Karpas-422 (cell line): ENCODE measurements around the gene NCKAP1. TPM values are rescaled to one million over a fixed set of nuclear protein-coding genes. Genes with fewer than 3 reads are reported as not detected.

Source experiments
- DNase-seq: peaks from one replicate; pipeline ENCODE4 v3.0.0-alpha.2; 2015
- H2AFZ ChIP-seq: fragments of 200-600 bp; sonication (generic); 2 replicates; pipeline ENCODE4 v1.6.1; 2014; ENCODE audit warnings: antibody characterized with exemption, low read length, mixed read lengths
- H3K27ac ChIP-seq: fragments of 200-600 bp; sonication (generic); 2 replicates; pipeline ENCODE4 v1.5.1; 2014; ENCODE audit warnings: mild to moderate bottlenecking, low read length, moderate library complexity
- H3K27me3 ChIP-seq: fragments of 200-600 bp; sonication (generic); 2 replicates; pipeline ENCODE4 v1.6.1; 2014; ENCODE audit warnings: low read length, mixed read lengths
- H3K36me3 ChIP-seq: fragments of 200-600 bp; sonication (generic); 2 replicates; pipeline ENCODE4 v1.6.1; 2014; ENCODE audit warnings: low read length, mixed read lengths; ENCODE audit not compliant: insufficient read depth
- H3K4me1 ChIP-seq: fragments of 200-600 bp; sonication (generic); 2 replicates; pipeline ENCODE4 v1.6.1; 2014; ENCODE audit warnings: mild to moderate bottlenecking, low read length, mixed read lengths
- H3K4me2 ChIP-seq: fragments of 200-600 bp; sonication (generic); 2 replicates; pipeline ENCODE4 v1.6.1; 2014; ENCODE audit warnings: low read length, low read depth, mild to moderate bottlenecking; ENCODE audit not compliant: poor library complexity, severe bottlenecking
- H3K4me3 ChIP-seq: fragments of 200-600 bp; sonication (generic); 2 replicates; pipeline ENCODE4 v1.5.1; 2014; ENCODE audit warnings: mild to moderate bottlenecking, antibody characterized with exemption, low read length, mixed read lengths
- H3K79me2 ChIP-seq: fragments of 200-600 bp; sonication (generic); 2 replicates; pipeline ENCODE4 v1.6.1; 2014; ENCODE audit warnings: mild to moderate bottlenecking, low read length, mixed read lengths
- H3K9ac ChIP-seq: fragments of 200-600 bp; sonication (generic); 2 replicates; pipeline ENCODE4 v1.6.0; 2014; ENCODE audit warnings: low read length
- H3K9me2 ChIP-seq: fragments of 200-600 bp; sonication (generic), shearing (Covaris generic); replicated peaks from 2 replicates; pipeline ENCODE4 v1.6.0; 2014; ENCODE audit warnings: mild to moderate bottlenecking, low read length, moderate library complexity; ENCODE audit not compliant: insufficient read depth
- H3K9me3 ChIP-seq: fragments of 300-700, 200-600 bp; sonication (generic); 2 replicates; pipeline ENCODE4 v1.6.1; 2014; ENCODE audit warnings: low read length, mixed read lengths
- H4K20me1 ChIP-seq: fragments of 200-600 bp; sonication (generic); 2 replicates; pipeline ENCODE4 v1.6.1; 2014; ENCODE audit warnings: mild to moderate bottlenecking, antibody characterized with exemption, low read length, low read depth; ENCODE audit not compliant: insufficient read depth
- total RNA-seq: library from RNA; depleted of rRNA; stranded (reverse); fragments of >200 nt; shearing (Covaris generic); gene quantifications from 2 replicates; pipeline ENCODE4 v1.2.3, GENCODE V29; 2014; ENCODE audit warnings: low replicate concordance

Gene NCKAP1
- total RNA-seq, 1 experiment from 2014 or later, result not detected

DNA sequence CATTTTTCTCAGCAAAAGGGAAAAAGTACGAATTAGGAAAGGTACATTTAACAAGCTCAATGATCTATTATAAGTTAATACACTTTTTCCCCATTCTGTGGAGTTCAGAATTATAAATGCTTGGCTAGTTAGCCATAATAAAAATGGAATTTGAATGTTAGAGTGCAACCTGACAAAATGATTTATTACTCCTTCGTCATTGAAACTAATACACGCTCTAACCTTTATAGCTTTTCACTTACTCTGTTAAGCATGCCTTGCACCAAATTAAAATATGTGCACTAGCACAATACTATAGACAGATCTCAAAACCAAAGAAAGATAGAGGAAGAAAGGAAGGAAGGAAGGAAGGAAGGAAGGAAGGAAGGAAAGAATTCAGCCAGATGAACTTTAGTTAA lies 125.7 kb downstream of the NCKAP1 start:
- no peaks in the 10 kb centered on the region for H4K20me1 ChIP-seq

DNA sequence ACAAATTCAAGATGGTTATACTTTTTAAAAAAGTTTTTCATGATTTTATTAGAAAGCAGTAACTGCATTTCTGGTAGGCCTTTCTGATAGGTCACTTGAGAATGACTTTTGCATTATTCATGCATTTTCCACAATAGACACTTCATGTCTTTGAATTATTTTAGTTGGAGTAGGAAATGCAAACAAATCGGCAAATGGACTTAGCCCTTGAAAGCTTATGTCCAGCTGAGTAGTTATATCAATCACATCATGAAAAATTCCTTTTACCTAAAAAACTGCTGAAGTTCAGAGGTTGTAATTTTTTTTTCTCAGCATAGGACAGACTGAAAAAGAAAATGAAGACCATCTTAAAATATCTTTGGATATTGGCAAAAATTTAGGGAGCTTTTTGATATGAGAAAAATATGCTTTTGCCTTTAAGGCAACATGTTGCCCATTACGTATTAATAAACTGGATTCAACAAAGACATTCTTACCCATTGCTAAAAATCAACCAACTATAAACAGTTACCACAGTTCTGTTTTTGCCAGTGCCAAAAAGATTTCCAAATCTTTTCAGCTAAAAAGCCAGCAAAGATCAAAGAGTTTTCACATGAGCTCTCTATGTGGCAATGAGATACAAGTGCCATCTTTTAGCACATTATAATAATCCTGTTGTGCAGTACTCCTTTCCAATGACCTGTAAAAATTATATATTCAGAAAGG lies 126.3 kb downstream of the NCKAP1 start:
- Histone ChIP-seq H3K4me3 (no peak overlapping the region), H3K27me3 (no peaks in the 10 kb centered on the region), H3K36me3 (no peaks in the 10 kb centered on the region), H3K4me1 (no peaks in the 10 kb centered on the region), H3K9ac (no peak overlapping the region), H3K27ac (no peak overlapping the region), H4K20me1 (no peaks in the 10 kb centered on the region), H3K79me2 (no peaks in the 10 kb centered on the region), H3K9me2 (no peaks in the 10 kb centered on the region), H3K4me2 (no peak overlapping the region), H2AFZ (no peak overlapping the region), H3K9me3 (no peaks in the 10 kb centered on the region)
- DNase-seq, result no peak

More for the DNA sequence above, 125.7 kb downstream of the NCKAP1 start:
- no peaks in the 10 kb centered on the region for H3K79me2 ChIP-seq
- H3K4me1 ChIP-seq, result no peaks in the 10 kb centered on the region
- H3K4me3 ChIP-seq, result no peak overlapping the region
- no peak overlapping the region for H3K27ac ChIP-seq
- H3K4me2 ChIP-seq, result no peak overlapping the region
- no peaks in the 10 kb centered on the region for H3K9me3 ChIP-seq
- no peak overlapping the region for H3K9ac ChIP-seq
- no peak overlapping the region for H2AFZ ChIP-seq
- no peaks in the 10 kb centered on the region for H3K36me3 ChIP-seq
- no peak for DNase-seq
- H3K27me3 ChIP-seq, result no peaks in the 10 kb centered on the region
- no peaks in the 10 kb centered on the region for H3K9me2 ChIP-seq

DNA sequence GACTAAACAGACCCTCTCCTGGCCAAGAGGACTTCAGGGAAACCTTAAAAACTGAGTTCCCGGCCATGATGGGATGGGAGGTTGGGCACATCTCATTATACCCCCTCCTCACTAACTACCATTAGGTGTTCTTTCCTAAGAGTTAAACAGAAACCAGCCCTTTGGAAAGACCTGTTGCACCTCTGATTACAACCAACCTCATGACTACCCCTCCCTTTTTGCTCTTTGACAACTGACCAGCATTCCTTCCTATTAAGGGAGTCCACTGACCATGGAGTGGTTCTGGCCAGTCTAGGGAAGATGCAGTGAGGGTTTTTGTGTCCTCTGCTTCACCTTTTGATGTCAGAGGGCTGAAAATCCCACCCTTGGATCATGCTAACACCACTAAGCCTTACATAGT lies 127.3 kb downstream of the NCKAP1 start:
- H3K4me1 ChIP-seq, result no peaks in the 10 kb centered on the region
- no peaks in the 10 kb centered on the region for H3K27me3 ChIP-seq
- H3K9ac ChIP-seq, result no peak overlapping the region
- no peaks in the 10 kb centered on the region for H3K9me2 ChIP-seq
- H3K4me3 ChIP-seq, result no peak overlapping the region
- H3K9me3 ChIP-seq, result no peaks in the 10 kb centered on the region
- no peaks in the 10 kb centered on the region for H3K79me2 ChIP-seq
- no peak overlapping the region for H3K4me2 ChIP-seq
- H2AFZ ChIP-seq, result no peak overlapping the region
- no peak for DNase-seq
- no peaks in the 10 kb centered on the region for H4K20me1 ChIP-seq
- no peaks in the 10 kb centered on the region for H3K36me3 ChIP-seq
- H3K27ac ChIP-seq, result no peak overlapping the region

DNA sequence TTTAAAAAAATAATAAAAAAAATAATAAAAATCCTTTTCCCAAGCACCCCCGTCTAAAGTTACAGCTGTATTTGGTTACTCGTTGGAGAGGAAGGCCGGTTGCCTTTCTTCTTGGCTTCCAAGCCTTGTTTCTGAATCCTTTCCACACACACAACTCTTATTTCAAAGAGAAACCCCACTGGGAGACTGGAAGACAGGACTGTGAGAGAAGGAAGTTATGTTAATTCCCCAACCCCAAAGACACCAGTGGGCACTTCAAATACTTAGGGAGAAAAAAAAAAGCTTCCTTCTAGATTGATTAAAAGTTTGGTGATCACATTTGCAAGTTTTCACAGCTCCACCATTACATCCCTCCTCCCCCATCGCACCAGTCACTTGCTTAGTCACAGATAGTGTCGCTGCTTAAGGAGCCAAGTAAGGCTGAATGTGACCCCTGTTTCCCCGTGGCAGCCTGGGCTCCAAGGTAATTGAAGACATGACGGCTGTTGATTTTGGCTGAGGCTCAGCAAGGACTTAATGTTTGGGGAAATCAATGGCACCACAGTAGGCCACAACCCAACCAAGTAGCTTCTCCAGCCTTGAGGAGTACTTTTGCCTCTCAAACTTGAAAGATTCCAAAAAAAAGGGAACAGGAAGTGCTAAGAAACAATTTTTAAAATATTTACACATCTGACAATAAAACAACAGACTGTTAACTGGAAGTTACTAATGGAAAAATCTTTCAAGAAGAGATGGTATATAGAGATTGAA lies 131.0 kb downstream of the NCKAP1 start:
- Histone ChIP-seq H3K9me2 (no peaks in the 10 kb centered on the region), H3K9ac (no peak overlapping the region), H3K9me3 (no peaks in the 10 kb centered on the region), H3K27ac (no peak overlapping the region), H3K4me3 (no peak overlapping the region), H3K4me2 (no peak overlapping the region), H2AFZ (no peak overlapping the region), H3K4me1 (no peaks in the 10 kb centered on the region), H3K36me3 (no peaks in the 10 kb centered on the region), H4K20me1 (no peaks in the 10 kb centered on the region), H3K79me2 (no peaks in the 10 kb centered on the region), H3K27me3 (no peaks in the 10 kb centered on the region)
- DNase-seq, result no peak

DNA sequence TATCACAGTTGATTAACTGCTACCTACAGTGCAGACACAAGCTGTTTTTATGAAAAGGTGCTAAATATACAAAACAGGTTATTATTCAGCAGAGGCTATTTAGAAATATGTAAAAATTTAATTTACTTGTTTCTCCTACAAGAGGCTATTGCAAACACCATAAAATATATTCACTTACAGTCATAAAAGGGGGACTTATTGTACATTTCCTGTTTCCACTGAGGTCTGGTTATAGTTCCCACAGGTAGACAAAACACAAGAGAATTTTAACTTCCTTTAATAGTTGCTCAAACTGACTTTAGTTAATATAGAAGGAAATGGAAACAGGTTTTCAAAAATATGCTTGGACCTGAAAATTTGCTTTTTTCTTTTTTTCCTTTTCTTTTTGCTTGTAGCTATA lies 131.8 kb downstream of the NCKAP1 start:
- Histone ChIP-seq H3K36me3 (no peaks in the 10 kb centered on the region), H3K9me2 (no peaks in the 10 kb centered on the region), H3K9ac (no peak overlapping the region), H3K4me1 (no peaks in the 10 kb centered on the region), H3K79me2 (no peaks in the 10 kb centered on the region), H3K27me3 (no peaks in the 10 kb centered on the region), H2AFZ (no peak overlapping the region), H3K4me2 (no peak overlapping the region), H3K4me3 (no peak overlapping the region), H3K27ac (no peak overlapping the region), H3K9me3 (no peaks in the 10 kb centered on the region), H4K20me1 (no peaks in the 10 kb centered on the region)
- DNase-seq, result no peak

- H3K9ac ChIP-seq, result no peak overlapping the region
- no peaks in the 10 kb centered on the region for H3K36me3 ChIP-seq
- H3K27me3 ChIP-seq, result no peaks in the 10 kb centered on the region
- H4K20me1 ChIP-seq, result no peaks in the 10 kb centered on the region
- no peak overlapping the region for H2AFZ ChIP-seq
- no peak overlapping the region for H3K4me2 ChIP-seq
- H3K4me1 ChIP-seq, result no peaks in the 10 kb centered on the region
- no peaks in the 10 kb centered on the region for H3K9me2 ChIP-seq
- no peaks in the 10 kb centered on the region for H3K79me2 ChIP-seq
- no peak for DNase-seq
- H3K4me3 ChIP-seq, result no peak overlapping the region
- H3K9me3 ChIP-seq, result no peaks in the 10 kb centered on the region
- no peak overlapping the region for H3K27ac ChIP-seq
Measured at GRCh38 chr2:182904844-182905243, 133.4 kb downstream of the NCKAP1 start.

DNA sequence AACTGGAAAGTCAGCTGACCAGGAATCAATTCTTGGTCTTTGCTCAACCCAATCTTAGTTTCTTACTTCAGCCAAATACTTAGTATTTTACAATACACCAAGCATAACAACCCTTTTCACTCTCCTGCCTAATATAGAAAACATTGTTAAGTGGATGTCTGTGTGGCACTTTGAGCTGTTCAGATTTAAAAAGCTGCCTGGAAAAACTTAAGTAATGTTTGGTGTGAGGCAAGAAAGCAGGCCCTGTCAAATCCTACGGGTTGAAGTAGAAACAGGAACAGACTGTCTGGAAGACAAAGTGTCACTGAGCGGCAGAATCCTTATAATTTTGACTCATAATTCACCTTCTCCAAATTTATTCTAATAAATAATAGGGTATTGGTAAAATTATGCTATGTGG lies 134.7 kb downstream of the NCKAP1 start:
- DNase-seq, result no peak
- Histone ChIP-seq H3K79me2 (no peaks in the 10 kb centered on the region), H3K9me2 (no peaks in the 10 kb centered on the region), H3K4me2 (no peak overlapping the region), H3K9ac (no peak overlapping the region), H4K20me1 (no peaks in the 10 kb centered on the region), H3K9me3 (no peaks in the 10 kb centered on the region), H3K27ac (no peak overlapping the region), H3K4me1 (no peaks in the 10 kb centered on the region), H3K36me3 (no peaks in the 10 kb centered on the region), H3K4me3 (no peak overlapping the region), H3K27me3 (no peaks in the 10 kb centered on the region), H2AFZ (no peak overlapping the region)

- H3K36me3 ChIP-seq, result no peaks in the 10 kb centered on the region
- no peaks in the 10 kb centered on the region for H3K9me2 ChIP-seq
- no peak for DNase-seq
- no peaks in the 10 kb centered on the region for H4K20me1 ChIP-seq
- no peak overlapping the region for H3K4me3 ChIP-seq
- no peaks in the 10 kb centered on the region for H3K4me1 ChIP-seq
- no peaks in the 10 kb centered on the region for H3K79me2 ChIP-seq
- no peaks in the 10 kb centered on the region for H3K9me3 ChIP-seq
- no peak overlapping the region for H3K4me2 ChIP-seq
- no peaks in the 10 kb centered on the region for H3K27me3 ChIP-seq
- no peak overlapping the region for H3K9ac ChIP-seq
- H3K27ac ChIP-seq, result no peak overlapping the region
- no peak overlapping the region for H2AFZ ChIP-seq
Measured at GRCh38 chr2:182901748-182902147, 136.5 kb downstream of the NCKAP1 start.
